Fibroblast of lung (primary cell): ENCODE results near the gene RCAN1.

ENCODE experiments used
- EZH2 ChIP-seq: IDR thresholded peaks from 2 replicates; pipeline ENCODE4 v1.5.1; 2012; ENCODE audit warnings: low read length, control low read depth, mild to moderate bottlenecking; ENCODE audit errors: missing control alignments
- TF ChIP-seq, protein P1 (sequence below), 2 donors: IDR thresholded peaks in 1 of 2; conservative IDR thresholded peaks in 1 of 2; 1 replicate in 1 of 2; 2 replicates in 1 of 2; pipeline ENCODE4 v1.5.1; 2011 to 2012; ENCODE audit warnings: low read length in 2 of 2, control low read depth in 1 of 2, inconsistent platforms in 1 of 2, low read depth in 1 of 2, mild to moderate bottlenecking in 1 of 2

- TF ChIP-seq, protein P1, sequence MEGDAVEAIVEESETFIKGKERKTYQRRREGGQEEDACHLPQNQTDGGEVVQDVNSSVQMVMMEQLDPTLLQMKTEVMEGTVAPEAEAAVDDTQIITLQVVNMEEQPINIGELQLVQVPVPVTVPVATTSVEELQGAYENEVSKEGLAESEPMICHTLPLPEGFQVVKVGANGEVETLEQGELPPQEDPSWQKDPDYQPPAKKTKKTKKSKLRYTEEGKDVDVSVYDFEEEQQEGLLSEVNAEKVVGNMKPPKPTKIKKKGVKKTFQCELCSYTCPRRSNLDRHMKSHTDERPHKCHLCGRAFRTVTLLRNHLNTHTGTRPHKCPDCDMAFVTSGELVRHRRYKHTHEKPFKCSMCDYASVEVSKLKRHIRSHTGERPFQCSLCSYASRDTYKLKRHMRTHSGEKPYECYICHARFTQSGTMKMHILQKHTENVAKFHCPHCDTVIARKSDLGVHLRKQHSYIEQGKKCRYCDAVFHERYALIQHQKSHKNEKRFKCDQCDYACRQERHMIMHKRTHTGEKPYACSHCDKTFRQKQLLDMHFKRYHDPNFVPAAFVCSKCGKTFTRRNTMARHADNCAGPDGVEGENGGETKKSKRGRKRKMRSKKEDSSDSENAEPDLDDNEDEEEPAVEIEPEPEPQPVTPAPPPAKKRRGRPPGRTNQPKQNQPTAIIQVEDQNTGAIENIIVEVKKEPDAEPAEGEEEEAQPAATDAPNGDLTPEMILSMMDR (conservative IDR thresholded peaks at IDR 0.05 in 1 of 2, IDR thresholded peaks at IDR 0.05 in 1 of 2; ENCODE audit: low read depth in 1 of 2, low read length in 2 of 2), result peak in 1 of 2 donors; percentile 12
- no peak for TF ChIP-seq EZH2
Measured at GRCh38 chr21:34509151-34509550, 105.8 kb downstream of the RCAN1 start.
